Measurements from ENCODE around the gene IL36G. TPM values are rescaled to one million over a fixed set of nuclear protein-coding genes. Genes with fewer than 3 reads are reported as not detected.

Gene IL36G
- total RNA-seq, 4 donors from 2014 or later: 13.4 to 28.8 (median 17.1) TPM

- WGBS: 28% methylated on average over 2 of the region's 2 CpGs
- no peak overlapping the region for H3K27ac ChIP-seq
- H3K36me3 ChIP-seq: no peaks in the 10 kb centered on the region
- no peak overlapping the region for H3K4me3 ChIP-seq
- H3K9me3 ChIP-seq: peaks cover 4% of the 10 kb centered on the region
- H3K4me1 ChIP-seq: no peaks in the 10 kb centered on the region
- peaks cover 3% of the 10 kb centered on the region for H3K27me3 ChIP-seq
- no peak for DNase-seq (ENCODE audit: low spot score in 2 of 2)
- TF ChIP-seq, protein P1, sequence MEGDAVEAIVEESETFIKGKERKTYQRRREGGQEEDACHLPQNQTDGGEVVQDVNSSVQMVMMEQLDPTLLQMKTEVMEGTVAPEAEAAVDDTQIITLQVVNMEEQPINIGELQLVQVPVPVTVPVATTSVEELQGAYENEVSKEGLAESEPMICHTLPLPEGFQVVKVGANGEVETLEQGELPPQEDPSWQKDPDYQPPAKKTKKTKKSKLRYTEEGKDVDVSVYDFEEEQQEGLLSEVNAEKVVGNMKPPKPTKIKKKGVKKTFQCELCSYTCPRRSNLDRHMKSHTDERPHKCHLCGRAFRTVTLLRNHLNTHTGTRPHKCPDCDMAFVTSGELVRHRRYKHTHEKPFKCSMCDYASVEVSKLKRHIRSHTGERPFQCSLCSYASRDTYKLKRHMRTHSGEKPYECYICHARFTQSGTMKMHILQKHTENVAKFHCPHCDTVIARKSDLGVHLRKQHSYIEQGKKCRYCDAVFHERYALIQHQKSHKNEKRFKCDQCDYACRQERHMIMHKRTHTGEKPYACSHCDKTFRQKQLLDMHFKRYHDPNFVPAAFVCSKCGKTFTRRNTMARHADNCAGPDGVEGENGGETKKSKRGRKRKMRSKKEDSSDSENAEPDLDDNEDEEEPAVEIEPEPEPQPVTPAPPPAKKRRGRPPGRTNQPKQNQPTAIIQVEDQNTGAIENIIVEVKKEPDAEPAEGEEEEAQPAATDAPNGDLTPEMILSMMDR (IDR thresholded peaks at IDR 0.05): no peak
- no peak for TF ChIP-seq POLR2A (IDR thresholded peaks at IDR 0.05)
- TF ChIP-seq POLR2AphosphoS5 (IDR thresholded peaks at IDR 0.05): no peak
- TF ChIP-seq EP300 (IDR thresholded peaks at IDR 0.05): no peak
Observed at GRCh38 chr2:112947374-112947773, 30.4 kb upstream of the IL36G start.

GRCh38 chr2:112949456-112949855 is 28.4 kb upstream of the IL36G start:
- 88% methylated on average over 8 of the region's 8 CpGs for WGBS
- Histone ChIP-seq H3K9me3 (peaks cover 4% of the 10 kb centered on the region), H3K36me3 (no peaks in the 10 kb centered on the region), H3K4me1 (no peaks in the 10 kb centered on the region), H3K27ac (no peak overlapping the region), H3K4me3 (no peak overlapping the region), H3K27me3 (no peaks in the 10 kb centered on the region)
- TF ChIP-seq, protein P1 (IDR thresholded peaks at IDR 0.05): no peak
- TF ChIP-seq POLR2A (IDR thresholded peaks at IDR 0.05) (no peak), POLR2AphosphoS5 (IDR thresholded peaks at IDR 0.05) (no peak), EP300 (IDR thresholded peaks at IDR 0.05) (no peak)
- DNase-seq (ENCODE audit: low spot score in 2 of 2): no peak

DNA sequence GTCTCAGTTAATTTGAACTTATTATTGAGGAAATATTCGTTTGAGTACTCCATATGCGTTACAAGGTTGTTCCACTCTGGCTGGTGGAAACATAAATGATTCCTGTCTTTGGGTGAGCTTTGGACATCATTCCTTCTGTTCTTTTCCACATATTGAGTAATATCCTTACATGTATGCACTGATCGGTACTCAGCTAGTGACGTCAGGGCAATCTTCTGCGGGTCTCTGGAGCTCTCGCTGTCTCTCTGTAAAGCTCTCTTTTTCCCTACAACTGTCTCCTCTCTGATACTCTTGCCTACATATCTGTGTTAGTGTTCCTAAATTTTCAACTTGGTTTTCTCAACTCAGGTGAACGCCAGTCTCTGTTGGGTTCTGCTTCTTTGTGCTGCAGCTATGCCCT is 23.4 kb upstream of the IL36G start:
- TF ChIP-seq POLR2A (IDR thresholded peaks at IDR 0.05) (no peak), EP300 (IDR thresholded peaks at IDR 0.05) (no peak), POLR2AphosphoS5 (IDR thresholded peaks at IDR 0.05) (no peak)
- TF ChIP-seq, protein P1 (IDR thresholded peaks at IDR 0.05): no peak
- Histone ChIP-seq H3K27me3 (no peaks in the 10 kb centered on the region), H3K27ac (no peak overlapping the region), H3K9me3 (no peaks in the 10 kb centered on the region), H3K4me3 (no peak overlapping the region), H3K4me1 (no peaks in the 10 kb centered on the region), H3K36me3 (no peaks in the 10 kb centered on the region)
- no peak for DNase-seq (ENCODE audit: low spot score in 2 of 2)
- WGBS: 79% methylated on average over 7 of the region's 7 CpGs

DNA sequence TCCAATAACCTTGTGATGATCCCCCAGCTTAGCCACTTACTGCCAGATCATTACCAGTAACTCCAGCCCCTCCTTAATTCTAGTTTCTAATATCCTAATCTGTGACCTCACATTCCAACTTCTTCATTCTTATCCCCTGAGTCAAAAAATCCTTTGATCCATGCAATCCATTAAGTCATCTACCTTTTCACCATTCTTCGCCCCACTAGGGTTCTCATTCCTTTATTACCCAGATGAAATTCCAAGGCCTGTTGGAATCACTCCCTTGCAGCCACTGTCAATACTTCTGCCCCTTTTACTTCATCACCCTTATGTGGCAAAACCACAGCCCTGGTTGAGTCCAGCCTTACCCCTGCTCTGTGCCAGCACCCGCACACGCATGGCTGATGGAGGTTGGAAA is 20.3 kb upstream of the IL36G start:
- H3K9me3 ChIP-seq: no peaks in the 10 kb centered on the region
- WGBS: 90% methylated on average over 3 of the region's 3 CpGs
- DNase-seq (ENCODE audit: low spot score in 2 of 2): no peak
- H3K4me3 ChIP-seq: no peak overlapping the region
- TF ChIP-seq, protein P1 (IDR thresholded peaks at IDR 0.05): no peak
- TF ChIP-seq POLR2A (IDR thresholded peaks at IDR 0.05) (no peak), POLR2AphosphoS5 (IDR thresholded peaks at IDR 0.05) (no peak), EP300 (IDR thresholded peaks at IDR 0.05) (no peak)
- no peaks in the 10 kb centered on the region for H3K4me1 ChIP-seq
- no peaks in the 10 kb centered on the region for H3K27me3 ChIP-seq
- no peaks in the 10 kb centered on the region for H3K36me3 ChIP-seq
- H3K27ac ChIP-seq: no peak overlapping the region

DNA sequence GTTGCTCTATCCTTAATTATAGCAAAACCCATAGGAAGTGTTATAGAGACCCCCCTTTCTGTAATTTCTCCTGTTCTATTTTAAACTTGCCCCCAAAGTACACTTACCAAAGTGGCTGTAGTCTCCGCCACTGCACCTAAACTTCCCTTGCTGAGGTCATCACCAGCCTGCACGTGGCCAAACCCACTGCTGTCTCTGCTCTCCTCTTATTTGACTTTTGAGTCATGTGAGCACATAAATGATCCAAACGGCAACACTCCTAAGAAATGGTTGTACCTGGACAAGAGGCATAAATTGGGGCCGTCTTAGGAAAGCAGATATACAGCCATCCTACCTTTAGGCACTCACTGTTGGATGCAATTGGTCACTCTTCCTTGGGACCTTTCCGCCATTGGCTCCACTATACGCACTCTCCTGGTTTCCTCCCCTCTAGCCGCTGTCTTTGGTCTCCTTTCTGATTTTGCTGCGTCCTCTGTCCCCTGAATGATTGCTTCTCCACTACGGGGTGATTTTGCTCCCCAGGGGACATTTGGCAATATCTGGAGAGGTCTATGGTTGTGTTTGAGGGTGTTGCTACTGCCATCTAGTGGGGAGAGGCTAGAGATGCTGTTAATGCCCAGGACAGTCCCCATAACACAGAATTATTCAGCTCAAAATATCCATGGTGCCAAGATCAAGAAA is 19.2 kb upstream of the IL36G start:
- no peak overlapping the region for H3K4me3 ChIP-seq
- 60% methylated on average over 9 of the region's 9 CpGs for WGBS

More for the DNA sequence above, 19.2 kb upstream of the IL36G start:
- no peak for TF ChIP-seq EP300 (IDR thresholded peaks at IDR 0.05)
- TF ChIP-seq, protein P1 (IDR thresholded peaks at IDR 0.05): peak; percentile 7 to 75
- DNase-seq (ENCODE audit: low spot score in 2 of 2): no peak
- H3K27ac ChIP-seq: no peak overlapping the region
- no peaks in the 10 kb centered on the region for H3K27me3 ChIP-seq
- no peaks in the 10 kb centered on the region for H3K9me3 ChIP-seq
- no peaks in the 10 kb centered on the region for H3K4me1 ChIP-seq
- no peaks in the 10 kb centered on the region for H3K36me3 ChIP-seq
